H9 (cell line): ENCODE results near the gene ITGA1. TPM values are rescaled to one million over a fixed set of nuclear protein-coding genes. Genes with fewer than 3 reads are reported as not detected.
"Not testable (repeated sequence)": the region's sequence is repeated elsewhere in the genome, so short reads cannot be mapped to it uniquely, and the experiment has no call there.

ENCODE experiments used
- DNase-seq: peaks from one replicate; pipeline ENCODE4 v3.0.0-alpha.2; 2017
- H2AFZ ChIP-seq: one replicate; pipeline ENCODE4 v1.6.1; 2013; ENCODE audit warnings: mild to moderate bottlenecking, low read length, control low read depth, moderate library complexity
- H2AK5ac ChIP-seq: 2 replicates; pipeline ENCODE4 v1.6.1; 2013; ENCODE audit warnings: low read length, control low read depth, mixed read lengths; ENCODE audit not compliant: insufficient read length
- H2BK120ac ChIP-seq: one replicate; pipeline ENCODE4 v1.6.1; 2013; ENCODE audit warnings: low read depth, mild to moderate bottlenecking, low read length, control low read depth, inconsistent platforms; ENCODE audit not compliant: poor library complexity, severe bottlenecking
- H2BK12ac ChIP-seq: 2 replicates; pipeline ENCODE4 v1.6.1; 2013; ENCODE audit warnings: low read length, control low read depth, mixed read lengths, low read depth; ENCODE audit not compliant: insufficient read length
- H2BK15ac ChIP-seq: 2 replicates; pipeline ENCODE4 v1.6.1; 2013; ENCODE audit warnings: low read depth, low read length, control low read depth
- H2BK20ac ChIP-seq: one replicate; pipeline ENCODE4 v1.6.1; 2013; ENCODE audit warnings: low read depth, mild to moderate bottlenecking, low read length, control low read depth, inconsistent platforms; ENCODE audit not compliant: poor library complexity, severe bottlenecking
- H2BK5ac ChIP-seq: 2 replicates; pipeline ENCODE4 v1.6.1; 2013; ENCODE audit warnings: low read length, control low read depth, mixed read lengths; ENCODE audit not compliant: insufficient read length
- H3K14ac ChIP-seq: 2 replicates; pipeline ENCODE4 v1.6.1; 2013; ENCODE audit warnings: low read length, control low read depth; ENCODE audit not compliant: insufficient read depth
- H3K18ac ChIP-seq: 2 replicates; pipeline ENCODE4 v1.6.1; 2013; ENCODE audit warnings: low read depth, mild to moderate bottlenecking, mixed read lengths, low read length, control low read depth; ENCODE audit not compliant: insufficient read length
- H3K23ac ChIP-seq: 2 replicates; pipeline ENCODE4 v1.6.1; 2013; ENCODE audit warnings: low read length, control low read depth, mixed read lengths, low read depth; ENCODE audit not compliant: insufficient read length
- H3K23me2 ChIP-seq: 2 replicates; pipeline ENCODE4 v1.6.1; 2013; ENCODE audit warnings: low read depth, mild to moderate bottlenecking, mixed read lengths, low read length, control low read depth; ENCODE audit not compliant: insufficient read length, poor library complexity, severe bottlenecking
- H3K27ac ChIP-seq: 2 replicates; pipeline ENCODE4 v1.5.1; 2013; ENCODE audit warnings: low read length, control low read depth, mixed read lengths, low read depth; ENCODE audit not compliant: insufficient read length
- H3K27me3 ChIP-seq: 2 replicates; pipeline ENCODE4 v1.6.1; 2013; ENCODE audit warnings: low read length, control low read depth, inconsistent platforms; ENCODE audit not compliant: insufficient read depth
- H3K4ac ChIP-seq: 2 replicates; pipeline ENCODE4 v1.6.1; 2013; ENCODE audit warnings: low read depth, mild to moderate bottlenecking, control low read depth, inconsistent platforms, low read length, moderate library complexity
- H3K4me1 ChIP-seq: 2 replicates; pipeline ENCODE4 v1.6.1; 2013; ENCODE audit warnings: low read length, control low read depth, inconsistent platforms; ENCODE audit not compliant: insufficient read depth
- H3K4me2 ChIP-seq: 2 replicates; pipeline ENCODE4 v1.6.1; 2013; ENCODE audit warnings: low read length, control low read depth, mixed read lengths; ENCODE audit not compliant: insufficient read length, insufficient read depth
- H3K56ac ChIP-seq: 2 replicates; pipeline ENCODE4 v1.6.1; 2013; ENCODE audit warnings: low read depth, mild to moderate bottlenecking, mixed read lengths, low read length, control low read depth; ENCODE audit not compliant: insufficient read length
- H3K79me1 ChIP-seq: 2 replicates; pipeline ENCODE4 v1.6.1; 2013; ENCODE audit warnings: low read depth, mild to moderate bottlenecking, moderate library complexity, low read length, control low read depth, inconsistent platforms; ENCODE audit not compliant: insufficient read depth, poor library complexity, severe bottlenecking
- H3K79me2 ChIP-seq: 2 replicates; pipeline ENCODE4 v1.6.1; 2013; ENCODE audit warnings: low read length, control low read depth, inconsistent platforms; ENCODE audit not compliant: insufficient read depth
- H3K9ac ChIP-seq: 2 replicates; pipeline ENCODE4 v1.6.1; 2013; ENCODE audit warnings: low read length, control low read depth, mixed read lengths; ENCODE audit not compliant: insufficient read length; ENCODE audit errors: extremely low read depth
- H3K9me3 ChIP-seq: one replicate; pipeline ENCODE4 v1.6.1; 2013; ENCODE audit warnings: low read depth, low read length, inconsistent platforms; ENCODE audit not compliant: control insufficient read depth
- H3T11ph ChIP-seq: one replicate; pipeline ENCODE4 v1.6.1; 2013; ENCODE audit warnings: mild to moderate bottlenecking, low read length, control low read depth, inconsistent platforms
- H4K20me1 ChIP-seq: one replicate; pipeline ENCODE4 v1.6.1; 2013; ENCODE audit not compliant: control insufficient read depth, insufficient read length, insufficient read depth
- H4K5ac ChIP-seq: 2 replicates; pipeline ENCODE4 v1.6.1; 2013; ENCODE audit warnings: low read depth, mild to moderate bottlenecking, mixed read lengths, low read length, control low read depth; ENCODE audit not compliant: insufficient read length
- H4K8ac ChIP-seq: replicated peaks from 2 replicates; pipeline ENCODE4 v1.6.1; 2013; ENCODE audit warnings: low read length, control low read depth, mixed read lengths, low read depth; ENCODE audit not compliant: insufficient read length
- H4K91ac ChIP-seq: 2 replicates; pipeline ENCODE4 v1.6.1; 2013; ENCODE audit warnings: low read depth, mild to moderate bottlenecking, moderate library complexity, mixed read lengths, low read length, control low read depth; ENCODE audit not compliant: insufficient read length
- H3K27ac Mint-ChIP-seq, 3 experiments: 2 replicates in 2 of 3; 3 replicates in 1 of 3; pipeline ENCODE4 v1.8.0; 2020 to 2021; ENCODE audit warnings: mixed read lengths in 3 of 3, mild to moderate bottlenecking in 1 of 3, moderate library complexity in 1 of 3
- H3K27me3 Mint-ChIP-seq: 2 replicates; pipeline ENCODE4 v1.8.0; 2021; ENCODE audit warnings: low read depth, mild to moderate bottlenecking, moderate library complexity, mixed read lengths
- H3K36me3 Mint-ChIP-seq, 3 experiments: 2 replicates in 2 of 3; 3 replicates in 1 of 3; pipeline ENCODE4 v1.8.0; 2020 to 2021; ENCODE audit warnings: low read depth in 3 of 3, mixed read lengths in 3 of 3; ENCODE audit not compliant: insufficient read depth in 1 of 3
- H3K4me1 Mint-ChIP-seq, 2 experiments: 2 replicates each; pipeline ENCODE4 v1.8.0; 2020; ENCODE audit warnings: mixed read lengths in 2 of 2
- H3K4me3 Mint-ChIP-seq, 2 experiments: 2 replicates in 1 of 2; 3 replicates in 1 of 2; pipeline ENCODE4 v1.8.0; 2020 to 2021; ENCODE audit warnings: mild to moderate bottlenecking in 2 of 2, mixed read lengths in 2 of 2, moderate library complexity in 1 of 2
- H3K9me3 Mint-ChIP-seq, 2 experiments: 2 replicates in 1 of 2; 3 replicates in 1 of 2; pipeline ENCODE4 v1.8.0; 2020; ENCODE audit warnings: mild to moderate bottlenecking in 2 of 2, mixed read lengths in 2 of 2, moderate library complexity in 1 of 2
- WGBS: extraction: QIAGEN DNeasy Blood & Tissue Kit; methylation state at CpG from one replicate; pipeline ENCODE4 v1.1.7; 2013; ENCODE audit warnings: missing lambda C conversion rate, low lambda C conversion rate, mixed read lengths; ENCODE audit not compliant: insufficient read length; ENCODE audit errors: extremely low coverage; 5-methylcytosine and 5-hydroxymethylcytosine counted together
- total RNA-seq: library from RNA; stranded (reverse); gene quantifications from 2 replicates; pipeline ENCODE4 v1.2.1, GENCODE V29; 2021
- TF ChIP-seq, protein P1 (sequence below): fragments of 200-600 bp; sonication (generic); conservative IDR thresholded peaks from 3 replicates; pipeline ENCODE4 v1.8.0; 2021; ENCODE audit warnings: antibody characterized with exemption, mild to moderate bottlenecking

Gene ITGA1
- total RNA-seq, 1 experiment from 2014 or later: 3.9 TPM

DNA sequence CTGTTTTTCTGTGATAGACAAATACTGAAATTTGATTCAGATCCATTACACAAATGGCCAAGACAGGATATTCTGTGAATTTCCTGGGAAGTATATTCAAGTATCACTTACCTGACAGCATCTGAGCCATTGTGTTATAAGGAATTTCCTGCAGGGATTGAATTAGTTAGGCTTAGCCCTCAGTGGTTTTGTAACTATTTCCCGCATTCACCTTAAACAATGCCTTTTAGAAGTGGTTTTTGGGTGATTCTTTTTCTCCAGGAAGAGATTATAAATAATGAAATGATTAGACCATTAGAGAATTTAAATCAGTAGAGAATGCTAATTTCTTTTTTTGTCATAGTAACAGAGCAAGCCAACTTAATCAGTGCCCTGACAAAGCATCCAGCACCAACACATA, 30.6 kb downstream of the ITGA1 start:
- TF ChIP-seq, protein P1, sequence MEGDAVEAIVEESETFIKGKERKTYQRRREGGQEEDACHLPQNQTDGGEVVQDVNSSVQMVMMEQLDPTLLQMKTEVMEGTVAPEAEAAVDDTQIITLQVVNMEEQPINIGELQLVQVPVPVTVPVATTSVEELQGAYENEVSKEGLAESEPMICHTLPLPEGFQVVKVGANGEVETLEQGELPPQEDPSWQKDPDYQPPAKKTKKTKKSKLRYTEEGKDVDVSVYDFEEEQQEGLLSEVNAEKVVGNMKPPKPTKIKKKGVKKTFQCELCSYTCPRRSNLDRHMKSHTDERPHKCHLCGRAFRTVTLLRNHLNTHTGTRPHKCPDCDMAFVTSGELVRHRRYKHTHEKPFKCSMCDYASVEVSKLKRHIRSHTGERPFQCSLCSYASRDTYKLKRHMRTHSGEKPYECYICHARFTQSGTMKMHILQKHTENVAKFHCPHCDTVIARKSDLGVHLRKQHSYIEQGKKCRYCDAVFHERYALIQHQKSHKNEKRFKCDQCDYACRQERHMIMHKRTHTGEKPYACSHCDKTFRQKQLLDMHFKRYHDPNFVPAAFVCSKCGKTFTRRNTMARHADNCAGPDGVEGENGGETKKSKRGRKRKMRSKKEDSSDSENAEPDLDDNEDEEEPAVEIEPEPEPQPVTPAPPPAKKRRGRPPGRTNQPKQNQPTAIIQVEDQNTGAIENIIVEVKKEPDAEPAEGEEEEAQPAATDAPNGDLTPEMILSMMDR: no peak
- Histone ChIP-seq H2AK5ac (no peak overlapping the region), H2BK20ac (no peak overlapping the region), H3K4me1 (no peaks in the 10 kb centered on the region), H3K9me3 (no peaks in the 10 kb centered on the region), H2AFZ (no peak overlapping the region), H2BK15ac (no peak overlapping the region), H3T11ph (no peak overlapping the region), H3K4me2 (no peak overlapping the region), H3K14ac (no peak overlapping the region), H3K79me2 (no peaks in the 10 kb centered on the region), H2BK5ac (no peak overlapping the region), H3K23ac (no peak overlapping the region), H3K79me1 (no peaks in the 10 kb centered on the region), H3K4ac (no peak overlapping the region), H4K20me1 (no peaks in the 10 kb centered on the region), H4K5ac (no peak overlapping the region), H2BK12ac (no peak overlapping the region), H2BK120ac (no peak overlapping the region), H3K27ac (no peak overlapping the region), H4K8ac (no peak overlapping the region), H3K56ac (no peak overlapping the region), H4K91ac (no peak overlapping the region), H3K23me2 (no peaks in the 10 kb centered on the region), H3K18ac (no peak overlapping the region), H3K9ac (no peak overlapping the region), H3K27me3 (no peaks in the 10 kb centered on the region)
- peak overlapping the region in 2 of 3 experiments; percentile 76 to 91; a peak in 4 of 7 replicates for H3K27ac Mint-ChIP-seq
- no peaks in the 10 kb centered on the region for H3K27me3 Mint-ChIP-seq
- no CpG with 5 or more reads among the region's 1 CpG for WGBS
- 0 out of 5 replicates have a peak, but pooled peaks cover 0 to 2% of the 10 kb centered on the region in 2 experiments for H3K9me3 Mint-ChIP-seq
- peaks cover 20 to 21% of the 10 kb centered on the region in 2 experiments for H3K4me1 Mint-ChIP-seq
- DNase-seq: no peak
- H3K4me3 Mint-ChIP-seq: no peak overlapping the region; a peak in 1 of 5 replicates
- H3K36me3 Mint-ChIP-seq: no peaks in the 10 kb centered on the region; a peak in 1 of 7 replicates

GRCh38 chr5:52818807-52819206, 31.1 kb downstream of the ITGA1 start:
- Mint-ChIP-seq H3K27ac (peak overlapping the region in 1 of 3 experiments; percentile 70; a peak in 2 of 7 replicates), H3K4me1 (peaks cover 20 to 21% of the 10 kb centered on the region in 2 experiments)
- H3K4me2 ChIP-seq: not testable (repeated sequence)

More at GRCh38 chr5:52818807-52819206, 31.1 kb downstream of the ITGA1 start:
- H3K9me3 Mint-ChIP-seq, H2BK5ac ChIP-seq, H3K18ac ChIP-seq, H2BK12ac ChIP-seq, H4K20me1 ChIP-seq, H4K5ac ChIP-seq, DNase-seq, H2AFZ ChIP-seq, H4K91ac ChIP-seq, H2BK15ac ChIP-seq, H4K8ac ChIP-seq, H3K27me3 ChIP-seq, H3K4ac ChIP-seq, H3K23ac ChIP-seq, H3K4me3 Mint-ChIP-seq, H3T11ph ChIP-seq, H2BK120ac ChIP-seq, H3K56ac ChIP-seq, H3K14ac ChIP-seq, H3K27ac ChIP-seq, H3K79me2 ChIP-seq, H3K9ac ChIP-seq, H3K27me3 Mint-ChIP-seq, H3K4me1 ChIP-seq, H2AK5ac ChIP-seq, H3K9me3 ChIP-seq, H2BK20ac ChIP-seq, H3K23me2 ChIP-seq, H3K36me3 Mint-ChIP-seq, H3K79me1 ChIP-seq: not testable (repeated sequence)
- WGBS: no CpG with 5 or more reads among the region's 3 CpGs
